ENCODE results near the gene MEIS2.

DNA sequence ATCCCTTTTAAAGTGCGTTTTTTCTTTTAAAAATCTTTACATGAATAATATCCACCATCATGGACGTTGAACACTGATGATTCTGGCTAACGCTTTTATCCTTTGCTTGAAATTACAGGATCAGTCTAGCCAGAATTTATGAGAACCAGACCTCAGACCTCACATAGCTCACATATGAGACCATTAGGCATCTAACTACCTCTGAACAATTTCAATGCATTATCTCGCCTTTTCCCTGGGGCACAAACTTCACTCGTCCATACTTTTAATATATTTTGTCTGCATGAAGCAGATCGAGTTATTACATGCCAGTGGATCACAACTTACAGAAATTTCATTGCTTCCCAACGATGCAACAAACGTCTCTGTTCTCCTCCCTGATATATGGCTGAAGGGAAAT, 105.6 kb downstream of the MEIS2 start:
- TF ChIP-seq MAX (IDR thresholded peaks at IDR 0.05; ENCODE audit: insufficient read depth, insufficient read length): no peak
- TF ChIP-seq CTCF (IDR thresholded peaks at IDR 0.05; ENCODE audit: extremely low read depth in 1 of 2, insufficient read depth in 1 of 2, low read depth in 1 of 2, low read length in 2 of 2): no peak
- no peak for TF ChIP-seq POLR2A (IDR thresholded peaks at IDR 0.05; ENCODE audit: low read depth, low read length)
- TF ChIP-seq POLR2AphosphoS5 (IDR thresholded peaks at IDR 0.05; ENCODE audit: insufficient read depth, low read depth, low read length): no peak
- TF ChIP-seq EZH2 (IDR thresholded peaks at IDR 0.05; ENCODE audit: borderline replicate concordance, low read depth, low read length, severe bottlenecking): no peak
